GM19467 (cell line): ENCODE data around the gene ABCB6.
"Not testable (repeated sequence)": the region's sequence is repeated elsewhere in the genome, so short reads cannot be mapped to it uniquely, and the experiment has no call there.

Source experiments
- ATAC-seq: cut with Tn5 transposase; IDR thresholded peaks from one replicate; pipeline ENCODE4 v1.9.1; 2021; ENCODE audit warnings: mild to moderate bottlenecking, moderate library complexity; ENCODE audit not compliant: unreplicated experiment

ABCB6 gene

GRCh38 chr2:219214141-219214540, 4.6 kb downstream of the ABCB6 start:
- ATAC-seq = no peak

GRCh38 chr2:219213486-219214071, 5.2 kb downstream of the ABCB6 start:
- no peak for ATAC-seq

GRCh38 chr2:219213026-219213415, 5.7 kb downstream of the ABCB6 start:
- ATAC-seq = no peak

GRCh38 chr2:219210886-219211362, 7.8 kb downstream of the ABCB6 start:
- no peak for ATAC-seq

GRCh38 chr2:219210196-219210885, 8.4 kb downstream of the ABCB6 start:
- no peak for ATAC-seq

- no peak for ATAC-seq
These were observed 9.2 kb downstream of the ABCB6 start for GRCh38 chr2:219209236-219210195.

- no peak for ATAC-seq
These were observed 10.6 kb downstream of the ABCB6 start for GRCh38 chr2:219207884-219208740.

- no peak for ATAC-seq
These were observed 11.4 kb downstream of the ABCB6 start for GRCh38 chr2:219207134-219207883.

GRCh38 chr2:219206328-219207133, 12.2 kb downstream of the ABCB6 start, which contains the start of gene ZFAND2B:
Gene ZFAND2B, plus strand, starts transcription at chr2:219206782. Its CDS starts 206 bp downstream, at chr2:219206988.
- peak; percentile 96 for ATAC-seq

GRCh38 chr2:219205981-219206327, 12.8 kb downstream of the ABCB6 start:
- ATAC-seq = no peak

- no peak for ATAC-seq
These were observed 13.6 kb downstream of the ABCB6 start for GRCh38 chr2:219205165-219205538.

GRCh38 chr2:219204425-219205164, 14.2 kb downstream of the ABCB6 start:
- ATAC-seq = no peak

GRCh38 chr2:219201331-219201730, 17.4 kb downstream of the ABCB6 start:
- ATAC-seq = not testable (repeated sequence)

- not testable (repeated sequence) for ATAC-seq
These were observed 18.0 kb downstream of the ABCB6 start for GRCh38 chr2:219200502-219201326.

- ATAC-seq = no peak
These were observed 19.1 kb downstream of the ABCB6 start for GRCh38 chr2:219199470-219200211.

- ATAC-seq = no peak
These were observed 19.8 kb downstream of the ABCB6 start for GRCh38 chr2:219198974-219199373.

- ATAC-seq = no peak
These were observed 21.4 kb downstream of the ABCB6 start for GRCh38 chr2:219197388-219197787.
